NCI-H2227 (cell line): ENCODE data around the gene NTSR1.
A peak's percentile ranks its signal among the peaks of the same experiment; 100 is the strongest.

Experiments used
- DNase-seq: peaks from one replicate; lab custom pipeline; 2025; ENCODE audit not compliant: unreplicated experiment; lab: John Stamatoyannopoulos, UW

NTSR1 gene

GRCh38 chr20:62797671-62798532, 89.3 kb downstream of the NTSR1 start:
- DNase-seq: no peak

GRCh38 chr20:62799036-62799435, 90.4 kb downstream of the NTSR1 start:
- DNase-seq: no peak

GRCh38 chr20:62799459-62799858, 90.8 kb downstream of the NTSR1 start:
- DNase-seq: no peak

- DNase-seq: no peak
Observed at GRCh38 chr20:62799873-62800272, 91.2 kb downstream of the NTSR1 start.

- no peak for DNase-seq
Observed at GRCh38 chr20:62800314-62801259, 92.0 kb downstream of the NTSR1 start.

- no peak for DNase-seq
Observed at GRCh38 chr20:62801284-62802010, 92.8 kb downstream of the NTSR1 start.

- DNase-seq: no peak
Observed at GRCh38 chr20:62802026-62802712, 93.5 kb downstream of the NTSR1 start.

GRCh38 chr20:62804021-62804626, 95.5 kb downstream of the NTSR1 start:
- DNase-seq: peak; percentile 68

GRCh38 chr20:62804627-62805154, 96.1 kb downstream of the NTSR1 start, which contains the start of gene OGFR:
Gene OGFR, plus strand, starts transcription at chr20:62804835. Its CDS starts 25 bp downstream, at chr20:62804860.
- peak; percentile 77 for DNase-seq

- no peak for DNase-seq
Observed at GRCh38 chr20:62805155-62805710, 96.6 kb downstream of the NTSR1 start.

GRCh38 chr20:62805711-62806382, 97.2 kb downstream of the NTSR1 start:
- DNase-seq: no peak

GRCh38 chr20:62806383-62807050, 97.9 kb downstream of the NTSR1 start:
- DNase-seq: no peak

- DNase-seq: no peak
Observed at GRCh38 chr20:62807444-62808210, 99.0 kb downstream of the NTSR1 start.

GRCh38 chr20:62808211-62808865, 99.7 kb downstream of the NTSR1 start:
- DNase-seq: peak; percentile 82

- DNase-seq: no peak
Observed at GRCh38 chr20:62809530-62810428, 101.1 kb downstream of the NTSR1 start.

GRCh38 chr20:62811320-62811719, 102.7 kb downstream of the NTSR1 start:
- no peak for DNase-seq
